Heart left ventricle (tissue), 16 donors: ENCODE measurements around the gene APOB. TPM values are rescaled to one million over a fixed set of nuclear protein-coding genes. Genes with fewer than 3 reads are reported as not detected.

ENCODE experiments used
- ATAC-seq, 4 donors: fragments of 200-7000 bp; cut with Tn5 transposase; one replicate each; pipeline ENCODE4 v1.9.1; 2020 to 2022; ENCODE audit warnings: moderate library complexity in 4 of 4, mild to moderate bottlenecking in 3 of 4, moderate number of reproducible peaks in 1 of 4
- DNase-seq, 5 donors: peaks; one replicate each; pipeline ENCODE4 v3.0.0-alpha.2; 2020
- H3K27ac ChIP-seq, 12 donors: fragments of 200-600 bp; sonication (generic) in 4 of 12; one replicate each; pipeline versions ENCODE4 v1.5.0 to v1.8.0; 2016 to 2022; ENCODE audit warnings: mild to moderate bottlenecking in 2 of 12
- H3K27me3 ChIP-seq, 9 donors: fragments of 200-600 bp; sonication (generic) in 2 of 9; one replicate each; pipeline versions ENCODE4 v1.5.1 to v1.8.0; 2016 to 2022; ENCODE audit warnings: mild to moderate bottlenecking in 3 of 9
- H3K36me3 ChIP-seq, 9 donors: fragments of 200-600 bp; sonication (generic) in 2 of 9; one replicate each; pipeline versions ENCODE4 v1.5.0 to v1.8.0; 2018 to 2022; ENCODE audit warnings: mild to moderate bottlenecking in 2 of 9
- H3K4me1 ChIP-seq, 12 donors: fragments of 200-600 bp; sonication (generic) in 4 of 12; one replicate each; pipeline versions ENCODE4 v1.5.0 to v1.8.0; 2016 to 2022; ENCODE audit warnings: mild to moderate bottlenecking in 3 of 12
- H3K4me3 ChIP-seq, 12 donors: fragments of 200-600 bp; sonication (generic) in 4 of 12; one replicate each; pipeline versions ENCODE4 v1.5.0 to v1.8.0; 2017 to 2022; ENCODE audit warnings: mild to moderate bottlenecking in 9 of 12, moderate library complexity in 4 of 12
- H3K9me3 ChIP-seq, 12 donors: fragments of 200-600 bp; sonication (generic) in 4 of 12; one replicate each; pipeline versions ENCODE4 v1.5.0 to v1.8.0; 2016 to 2022; ENCODE audit warnings: mild to moderate bottlenecking in 1 of 12
- CTCF ChIP-seq, 12 donors: fragments of 200-600 bp; sonication (generic) in 4 of 12; IDR thresholded peaks; one replicate each; pipeline versions ENCODE4 v1.5.0 to v1.8.0; 2018 to 2022; ENCODE audit warnings: antibody characterized with exemption in 12 of 12, mild to moderate bottlenecking in 5 of 12
- POLR2A ChIP-seq, 2 donors: fragments of 450-650 bp; IDR thresholded peaks; one replicate each; pipeline ENCODE4 v1.6.1; 2017; ENCODE audit warnings: antibody characterized with exemption in 2 of 2, mild to moderate bottlenecking in 2 of 2, moderate library complexity in 2 of 2
- WGBS, 4 donors: extraction: QIAGEN DNeasy Blood & Tissue Kit in 2 of 4; methylation state at CpG; one replicate each; pipeline versions ENCODE4 v1.1.5 to v1.1.7; 2013 to 2018; 5-methylcytosine and 5-hydroxymethylcytosine counted together
- intact Hi-C, 10 donors: fragments of 100-400 bp; cut with DNase I; formaldehyde crosslinking; loops; one replicate each; pipeline versions ENCODE4 v1.11.1 to v1.14.2; 2022
- polyA plus RNA-seq, 2 donors: library from polyadenylated mRNA; stranded (reverse); fragments of 200-250 nt; gene quantifications; one replicate each; pipeline ENCODE4 v1.2.3, GENCODE V29; 2013
- total RNA-seq, 9 donors: library from RNA; depleted of rRNA in 2 of 9; stranded (reverse); fragments of >200 nt in 2 of 9; fragmentation: NEBNext Ultra II Directional in 3 of 9; extraction: Animal tissue kit (Norgen Biotek cat#: 25700) in 3 of 9; gene quantifications; one replicate each; pipeline versions ENCODE4 v1.1.0 to v1.2.4, GENCODE V29; 2016 to 2023
- donor health status: ischemic (EF 13 %, LVEDD 7.1; RV severe dilation, severe dysfunction).
- donor health status: healthy with polysubstance abuse.
- donor health status: DM: no; HTN: yes; CAD: no.
- donor health status: DM: no; HTN: no; CAD: no.
- donor health status: ischemic (EF 25% LVEDD 6.9; RV normal size, moderate dysfunction).
- donor health status: ischemic (EF 25% LVEDD 5.7; RV mildly dilated, moderate dysfunction).
- donor health status: healthy.
- donor health status: DM: yes; HTN: yes; CAD: no.
- donor health status: ischemic (EF 35%, LVEDD 5.7; RV mildly dilated, moderate dysfunction).
- donor health status: nonischemic (EF 11% LVEDD 7.7; RV severe dilation, severe dysfunction).
- donor health status: DM: yes; HTN: yes; CAD: no.
- donor health status: PGD.
- donor health status: ischemic (EF 29% LVEDD 5.4; RV normal size, mild dysfunction).
- donor health status: nonischemic (EF 23%, LVEDD 6.1; RV moderate dilation, normal function).

APOB gene
- total and polyA plus RNA-seq, 11 donors, result 0.72 to 55.6 (median 11.3) TPM

GRCh38 chr2:21015281-21015645 lies 28.6 kb downstream of the APOB start:
- DNase-seq (no peak), ATAC-seq (no peak)
- 85 to 89% (median 87%) methylated on average over 3 of the region's 3 CpGs for WGBS, 4 donors
- no peak overlapping the region for H3K27ac ChIP-seq
- H3K4me1 ChIP-seq, result no peaks in the 10 kb centered on the region
- TF ChIP-seq CTCF (IDR thresholded peaks at IDR 0.05) (no peak), POLR2A (IDR thresholded peaks at IDR 0.05) (no peak)
- H3K36me3 ChIP-seq, result peaks cover 0 to 57% (median 0%) of the 10 kb centered on the region in 9 donors
- H3K27me3 ChIP-seq, result no peaks in the 10 kb centered on the region
- no peak overlapping the region for H3K4me3 ChIP-seq
- no peaks in the 10 kb centered on the region for H3K9me3 ChIP-seq
- intact Hi-C loops, result no loop called here

- peaks cover 0 to 55% (median 0%) of the 10 kb centered on the region in 9 donors for H3K36me3 ChIP-seq
- H3K4me1 ChIP-seq, result no peaks in the 10 kb centered on the region
- ATAC-seq, result no peak
Measured at GRCh38 chr2:21014364-21015280, 29.3 kb downstream of the APOB start.

GRCh38 chr2:21013043-21013816 lies 30.6 kb downstream of the APOB start:
- intact Hi-C loops, result no loop called here
- Histone ChIP-seq H3K4me1 (no peaks in the 10 kb centered on the region), H3K4me3 (no peak overlapping the region), H3K9me3 (no peaks in the 10 kb centered on the region), H3K27me3 (no peaks in the 10 kb centered on the region), H3K27ac (no peak overlapping the region), H3K36me3 (peaks cover 0 to 41% (median 0%) of the 10 kb centered on the region in 9 donors)
- no peak for ATAC-seq
- TF ChIP-seq CTCF (IDR thresholded peaks at IDR 0.05), result no peak
- TF ChIP-seq POLR2A (IDR thresholded peaks at IDR 0.05), result no peak
- WGBS, 4 donors, result 77 to 86% (median 83%) methylated on average over 8 of the region's 8 CpGs
- DNase-seq, result no peak

More at GRCh38 chr2:21014364-21015280, 29.3 kb downstream of the APOB start:
- Histone ChIP-seq H3K4me3 (no peak overlapping the region), H3K27ac (no peak overlapping the region), H3K27me3 (no peaks in the 10 kb centered on the region), H3K9me3 (no peaks in the 10 kb centered on the region)
- intact Hi-C loops, result no loop called here
- TF ChIP-seq POLR2A (IDR thresholded peaks at IDR 0.05) (no peak), CTCF (IDR thresholded peaks at IDR 0.05) (no peak)
- DNase-seq, result no peak
- WGBS, 4 donors, result 78 to 83% (median 80%) methylated on average over 6 of the region's 6 CpGs

GRCh38 chr2:21012557-21012937 lies 31.3 kb downstream of the APOB start:
- H3K4me3 ChIP-seq, result no peak overlapping the region
- no peak for ATAC-seq
- no peak for TF ChIP-seq CTCF (IDR thresholded peaks at IDR 0.05)
- TF ChIP-seq POLR2A (IDR thresholded peaks at IDR 0.05), result no peak
- H3K27me3 ChIP-seq, result no peaks in the 10 kb centered on the region
- peaks cover 0 to 40% (median 0%) of the 10 kb centered on the region in 9 donors for H3K36me3 ChIP-seq
- no peak overlapping the region for H3K27ac ChIP-seq
- H3K9me3 ChIP-seq, result no peaks in the 10 kb centered on the region
- intact Hi-C loops, result no loop called here
- WGBS, 4 donors, result 88 to 97% (median 93%) methylated on average over 3 of the region's 3 CpGs
- H3K4me1 ChIP-seq, result no peaks in the 10 kb centered on the region
- no peak for DNase-seq
